AG10803 (cell line): Measurements from ENCODE around the gene AKT3.
A peak's percentile ranks its signal among the peaks of the same experiment; 100 is the strongest.

Experiments used
- DNase-seq: peaks from one replicate; pipeline ENCODE4 v3.0.0; 2010; ENCODE audit warnings: low read depth
- H3K4me3 ChIP-seq: 2 replicates; pipeline ENCODE4 v1.5.1; 2011; ENCODE audit warnings: mild to moderate bottlenecking, low read length, control low read depth
- CTCF ChIP-seq: conservative IDR thresholded peaks from 2 replicates; pipeline ENCODE4 v1.5.1; 2011; ENCODE audit warnings: mild to moderate bottlenecking, low read length, control low read depth, inconsistent platforms

AKT3 gene

GRCh38 chr1:243734308-243734695 lies 115.7 kb downstream of the AKT3 start:
- no peak for TF ChIP-seq CTCF
- DNase-seq, result peak; percentile 32
- no peak overlapping the region for H3K4me3 ChIP-seq

GRCh38 chr1:243733670-243734307 lies 116.3 kb downstream of the AKT3 start:
- no peak overlapping the region for H3K4me3 ChIP-seq
- no peak for TF ChIP-seq CTCF
- DNase-seq, result no peak

- no peak overlapping the region for H3K4me3 ChIP-seq
- TF ChIP-seq CTCF, result no peak
- DNase-seq, result no peak
Measured at GRCh38 chr1:243732637-243733036, 117.4 kb downstream of the AKT3 start.

- TF ChIP-seq CTCF, result no peak
- DNase-seq, result no peak
- H3K4me3 ChIP-seq, result no peak overlapping the region
Measured at GRCh38 chr1:243731974-243732625, 117.9 kb downstream of the AKT3 start.

GRCh38 chr1:243731301-243731891 lies 118.6 kb downstream of the AKT3 start:
- no peak for DNase-seq
- TF ChIP-seq CTCF, result no peak
- no peak overlapping the region for H3K4me3 ChIP-seq

- no peak for DNase-seq
- H3K4me3 ChIP-seq, result no peak overlapping the region
- TF ChIP-seq CTCF, result no peak
Measured at GRCh38 chr1:243730487-243731150, 119.4 kb downstream of the AKT3 start.

- no peak overlapping the region for H3K4me3 ChIP-seq
- no peak for DNase-seq
- no peak for TF ChIP-seq CTCF
Measured at GRCh38 chr1:243729956-243730355, 120.1 kb downstream of the AKT3 start.
